Loucy (cell line): Measurements from ENCODE around the gene VAV2.

Experiments used
- CTCF ChIP-seq: fragments of 200-600 bp; sonication (generic); conservative IDR thresholded peaks from 2 replicates; pipeline ENCODE4 v1.5.1; 2014; ENCODE audit warnings: mild to moderate bottlenecking, antibody characterized with exemption, low read length
- EZH2phosphoT487 ChIP-seq: fragments of 200-600 bp; IDR thresholded peaks from 2 replicates; pipeline ENCODE4 v1.6.1; 2018; ENCODE audit warnings: antibody characterized with exemption, mild to moderate bottlenecking, moderate library complexity, borderline replicate concordance

- no peak for TF ChIP-seq CTCF
- TF ChIP-seq EZH2phosphoT487 = no peak
Measured at GRCh38 chr9:133806623-133807010, 185.5 kb downstream of the VAV2 start.
